Muscle of back (tissue), 13 donors: ENCODE data around the gene RNF31. TPM values are rescaled to one million over a fixed set of nuclear protein-coding genes. Genes with fewer than 3 reads are reported as not detected.
"Not testable (repeated sequence)": the region's sequence is repeated elsewhere in the genome, so short reads cannot be mapped to it uniquely, and the experiment has no call there.

ENCODE experiments used
- DNase-seq, 3 donors: peaks; one replicate each; pipeline versions ENCODE4 v3.0.0 to v3.0.0-alpha.2; 2013
- long read RNA-seq, 9 donors: transcript quantifications; one replicate each; lab custom pipeline, GENCODE V29; 2026
- polyA plus RNA-seq, 10 donors: library from polyadenylated mRNA; unstranded; fragments of 120-200 nt; gene quantifications; one replicate each; pipeline ENCODE4 v1.2.1, GENCODE V29; 2013; ENCODE audit not compliant: insufficient read length in 10 of 10

RNF31 gene
- polyA plus RNA-seq: 10 to 100 TPM; 26.5 to 46.0 (median 33.1) TPM
- long read RNA-seq, donor 1, partial matches to known transcripts: 0 of 3 reads
- long read RNA-seq, donor 1, other reads (novel, unspliced or antisense): 0 of 3 reads
- long read RNA-seq, donor 2, partial matches to known transcripts: 0 of 2 reads
- long read RNA-seq, donor 2, other reads (novel, unspliced or antisense): 0 of 2 reads
- long read RNA-seq, donor 3: 0 reads
- long read RNA-seq, donor 4: 0 reads
- long read RNA-seq, donor 5, partial matches to known transcripts: 0 of 2 reads
- long read RNA-seq, donor 5, other reads (novel, unspliced or antisense): 0 of 2 reads
- long read RNA-seq, donor 6, partial matches to known transcripts: 0 of 3 reads
- long read RNA-seq, donor 6, other reads (novel, unspliced or antisense): 0 of 3 reads
- long read RNA-seq, donor 7, partial matches to known transcripts: 0 of 5 reads
- long read RNA-seq, donor 7, other reads (novel, unspliced or antisense): 0 of 5 reads
- long read RNA-seq, donor 8, partial matches to known transcripts: 0 of 5 reads
- long read RNA-seq, donor 8, other reads (novel, unspliced or antisense): 0 of 5 reads
- long read RNA-seq, donor 9: 0 reads

- peak; percentile 99 for DNase-seq
Observed at GRCh38 chr14:24146978-24147760, at the start of gene RNF31. Gene RNF31, plus strand, starts transcription at chr14:24147498. Its CDS starts 201 bp downstream, at chr14:24147699.

GRCh38 chr14:24098229-24098926 is 48.9 kb upstream of the RNF31 start:
- no peak for DNase-seq

GRCh38 chr14:24098927-24099813 is 48.1 kb upstream of the RNF31 start:
- DNase-seq: no peak

- no peak for DNase-seq
Observed at GRCh38 chr14:24100197-24100981, 46.9 kb upstream of the RNF31 start.

GRCh38 chr14:24100982-24101494 is 46.3 kb upstream of the RNF31 start:
- no peak for DNase-seq

GRCh38 chr14:24102357-24103048 is 44.8 kb upstream of the RNF31 start:
- DNase-seq: no peak

GRCh38 chr14:24103451-24103850 is 43.8 kb upstream of the RNF31 start:
- no peak for DNase-seq

GRCh38 chr14:24105609-24106239 is 41.6 kb upstream of the RNF31 start:
- DNase-seq: not testable (repeated sequence)

- DNase-seq: no peak
Observed at GRCh38 chr14:24106672-24107271, 40.5 kb upstream of the RNF31 start.

- DNase-seq: no peak
Observed at GRCh38 chr14:24108336-24108874, 38.9 kb upstream of the RNF31 start.

GRCh38 chr14:24110060-24110459 is 37.2 kb upstream of the RNF31 start:
- DNase-seq: no peak

- no peak for DNase-seq
Observed at GRCh38 chr14:24110523-24110922, 36.8 kb upstream of the RNF31 start.

- DNase-seq: no peak
Observed at GRCh38 chr14:24113379-24113800, 33.9 kb upstream of the RNF31 start.

GRCh38 chr14:24113801-24114531 is 33.3 kb upstream of the RNF31 start:
- peak; percentile 87 to 95 (median 89) for DNase-seq

GRCh38 chr14:24114532-24115421 is 32.5 kb upstream of the RNF31 start, which contains the start of the genes DCAF11 and NRL:
Gene DCAF11, plus strand, starts transcription at chr14:24114777. Its CDS starts 818 bp downstream, at chr14:24115595.
Gene NRL, minus strand, starts transcription at chr14:24114949. Its CDS starts 32,101 bp downstream, at chr14:24082848.
- peak; percentile 99 to 100 (median 100) for DNase-seq
